Astrocyte (in vitro differentiated cells and primary cell): ENCODE results near the gene CHST3.
"Not testable (repeated sequence)": the region's sequence is repeated elsewhere in the genome, so short reads cannot be mapped to it uniquely, and the experiment has no call there.

Source experiments
- CTCF ChIP-seq: IDR thresholded peaks from 2 replicates; pipeline ENCODE4 v1.5.1; 2011; ENCODE audit warnings: low read depth, mild to moderate bottlenecking, inconsistent platforms, low read length, moderate library complexity; ENCODE audit not compliant: insufficient read depth
- EZH2 ChIP-seq: IDR thresholded peaks from 2 replicates; pipeline ENCODE4 v1.6.1; 2012; ENCODE audit warnings: mild to moderate bottlenecking, low read length, inconsistent platforms; ENCODE audit not compliant: insufficient read depth

GRCh38 chr10:71919956-71920539 lies 44.1 kb upstream of the CHST3 start:
- not testable (repeated sequence) for TF ChIP-seq CTCF, EZH2
